ENCODE measurements around the gene PPARD.
"Not testable (repeated sequence)": the region's sequence is repeated elsewhere in the genome, so short reads cannot be mapped to it uniquely, and the experiment has no call there.

Gene PPARD

DNA sequence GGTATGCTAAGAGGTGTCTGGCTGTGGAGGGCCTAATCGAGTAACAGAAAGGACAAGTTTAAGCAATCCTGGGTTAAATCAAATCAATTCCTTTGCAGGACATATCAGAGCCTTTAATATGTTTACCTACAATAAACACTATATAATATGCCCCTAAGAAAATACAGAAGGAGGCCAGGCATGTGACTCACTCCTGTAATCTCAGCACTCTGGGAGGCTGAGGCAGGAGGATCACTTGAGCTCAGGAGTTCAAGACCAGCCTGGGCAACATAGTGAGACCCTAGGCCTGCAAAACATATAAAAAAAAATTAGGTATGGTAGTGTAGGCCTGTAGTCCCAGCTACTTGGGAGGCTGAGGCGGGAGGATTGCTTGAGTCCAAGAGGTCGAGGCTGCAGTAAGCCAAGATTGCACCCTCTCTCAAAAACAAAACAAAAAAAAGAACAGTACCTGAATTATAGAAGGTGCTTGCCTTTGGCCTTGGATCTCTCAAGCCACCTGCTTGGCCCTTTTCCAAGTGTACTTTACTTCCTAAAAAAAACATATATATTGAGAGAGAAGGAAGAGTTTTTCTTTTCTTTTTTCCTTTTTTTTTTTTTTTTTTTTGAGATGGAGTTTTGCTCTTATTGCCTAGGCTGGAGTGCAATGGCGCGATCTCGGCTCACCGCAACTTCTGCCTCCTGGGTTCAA, 96.2 kb downstream of the PPARD start:
- DNase-seq (ENCODE audit: low read depth) = not testable (repeated sequence)

GRCh38 chr6:35439308-35439707, 97.0 kb downstream of the PPARD start:
- DNase-seq (ENCODE audit: low read depth) = no peak

- DNase-seq (ENCODE audit: low read depth) = no peak
These were observed 98.8 kb downstream of the PPARD start for GRCh38 chr6:35441205-35441604.

- no peak for DNase-seq (ENCODE audit: low read depth)
These were observed 99.3 kb downstream of the PPARD start for GRCh38 chr6:35441642-35442041.

DNA sequence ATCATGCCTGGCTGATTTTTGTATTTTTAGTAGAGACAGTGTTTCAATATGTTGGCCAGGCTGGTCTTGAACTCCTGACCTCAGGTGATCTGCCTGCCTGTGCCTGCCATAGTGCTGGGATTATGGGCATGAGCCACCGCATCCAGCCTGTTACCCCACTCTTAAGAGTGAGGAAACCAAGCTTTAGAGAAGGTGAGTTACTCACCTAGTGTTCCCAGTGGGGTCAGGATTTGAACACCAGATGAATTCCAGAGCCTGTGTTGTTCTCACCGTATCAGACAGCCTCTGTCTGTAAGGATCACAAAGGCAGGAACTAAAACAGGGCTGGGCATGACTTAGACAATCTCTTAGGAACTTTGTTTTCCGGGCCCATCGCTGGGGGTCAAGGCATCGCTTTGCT, 100.3 kb downstream of the PPARD start:
- DNase-seq (ENCODE audit: low read depth) = no peak

GRCh38 chr6:35443341-35444030, 101.1 kb downstream of the PPARD start:
- DNase-seq (ENCODE audit: low read depth) = no peak

DNA sequence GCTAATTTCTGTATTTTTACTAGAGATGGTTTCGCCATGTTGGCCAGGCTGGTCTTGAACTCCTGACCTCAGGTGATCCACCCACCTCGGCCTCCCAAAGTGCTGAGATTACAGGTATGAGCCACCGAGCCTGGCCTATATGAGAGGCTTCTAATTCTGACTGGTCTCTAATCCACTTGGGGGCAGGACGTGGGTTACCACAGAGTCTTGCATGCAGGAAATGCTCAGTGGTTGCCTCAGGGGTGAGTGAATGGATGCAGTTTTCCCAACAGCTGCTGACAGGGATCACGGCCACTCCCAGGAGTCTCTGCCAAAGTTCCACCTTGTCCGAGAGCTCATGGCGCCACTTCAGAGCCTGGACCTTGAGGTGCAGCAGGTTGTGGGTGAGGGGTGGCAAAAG, 103.3 kb downstream of the PPARD start:
- no peak for DNase-seq (ENCODE audit: low read depth)

GRCh38 chr6:35448191-35448590, 105.8 kb downstream of the PPARD start:
- no peak for DNase-seq (ENCODE audit: low read depth)

- DNase-seq (ENCODE audit: low read depth) = peak; percentile 61
These were observed 107.0 kb downstream of the PPARD start for GRCh38 chr6:35449287-35449881.

DNA sequence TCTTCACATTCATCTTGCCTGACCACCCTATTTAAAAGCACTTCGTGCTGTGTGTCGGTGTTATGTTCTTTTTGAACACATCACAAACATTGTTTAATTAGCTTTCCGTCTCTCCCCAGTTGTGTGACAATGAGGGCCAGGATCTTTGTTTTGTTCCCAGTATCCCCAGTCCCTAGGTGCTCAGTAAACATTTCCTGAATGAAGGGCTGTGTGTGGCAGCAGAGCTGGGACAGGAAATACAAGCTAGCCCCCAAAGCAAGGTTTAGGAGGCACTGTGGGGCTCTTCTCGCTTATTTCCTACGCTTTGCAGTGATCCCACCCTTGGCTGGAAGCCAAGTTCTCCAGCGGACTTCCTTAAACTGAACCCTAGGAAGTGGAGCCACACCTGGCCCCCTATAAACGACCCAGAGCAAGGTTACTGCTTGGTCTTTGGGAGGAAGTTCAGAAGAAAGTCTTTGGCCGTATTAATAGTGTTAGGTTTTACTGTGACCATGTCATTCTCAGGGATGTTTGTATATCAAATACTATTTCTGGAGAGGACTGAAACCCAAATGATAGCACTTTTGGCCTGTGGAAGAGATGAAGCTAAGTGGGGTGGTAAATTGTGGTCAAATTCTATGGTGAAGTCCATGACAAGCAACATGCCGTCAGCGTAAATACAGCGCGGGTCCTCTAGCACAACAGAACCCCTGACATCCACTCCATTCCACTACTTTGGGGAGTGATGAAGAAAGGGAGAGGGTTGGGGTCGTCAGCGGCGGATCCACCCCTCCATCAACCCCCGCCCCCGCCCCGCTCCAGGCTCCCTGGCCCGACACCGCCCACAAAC, 109.2 kb downstream of the PPARD start:
- DNase-seq (ENCODE audit: low read depth) = no peak

GRCh38 chr6:35452183-35453090, 110.1 kb downstream of the PPARD start, which contains the start of gene FANCE:
Gene FANCE (plus strand): TSS chr6:35452338. CDS start chr6:35452546, 208 bp downstream.
- DNase-seq (ENCODE audit: low read depth) = peak; percentile 81

DNA sequence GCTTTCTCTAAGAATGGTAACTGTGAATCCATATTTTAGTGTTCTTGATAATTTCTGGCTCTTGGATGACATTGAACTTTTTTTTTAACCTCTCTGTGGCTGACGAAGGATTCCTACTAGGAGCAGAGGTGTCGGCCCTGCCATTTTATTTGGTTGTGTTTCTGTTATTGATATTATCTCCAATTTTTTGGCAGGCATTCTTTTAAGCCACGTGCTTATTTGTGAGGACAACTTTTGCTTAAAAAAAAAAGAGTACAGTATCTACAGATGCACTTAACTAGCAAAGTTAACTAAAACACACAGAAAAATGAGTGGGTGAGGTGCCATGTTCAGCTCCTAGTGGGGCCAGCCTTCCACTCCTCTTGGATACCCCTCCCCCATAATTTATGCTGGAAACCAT, 110.9 kb downstream of the PPARD start:
- no peak for DNase-seq (ENCODE audit: low read depth)

GRCh38 chr6:35454391-35455110, 112.2 kb downstream of the PPARD start:
- no peak for DNase-seq (ENCODE audit: low read depth)

GRCh38 chr6:35457907-35458306, 115.5 kb downstream of the PPARD start:
- no peak for DNase-seq (ENCODE audit: low read depth)

GRCh38 chr6:35461270-35461669, 118.9 kb downstream of the PPARD start:
- no peak for DNase-seq (ENCODE audit: low read depth)

DNA sequence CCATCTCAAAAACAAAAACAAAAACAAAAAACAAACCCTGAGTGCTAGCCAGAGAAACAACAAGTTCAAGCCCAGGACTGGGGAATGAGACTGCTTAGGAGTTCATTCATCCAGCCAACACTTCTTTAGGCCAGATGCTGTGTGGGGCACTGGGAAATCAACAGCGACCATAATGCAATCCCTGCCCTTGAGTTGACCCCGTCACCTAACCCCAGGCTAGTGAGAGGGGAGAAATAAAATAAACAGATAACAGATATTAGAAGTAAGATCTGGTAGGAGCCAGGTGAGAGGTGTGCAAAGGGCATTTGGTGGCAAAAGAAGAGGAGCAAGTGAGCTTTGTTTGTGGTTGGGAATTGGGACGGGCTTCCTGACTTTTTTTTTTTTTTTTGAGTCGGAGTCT, 120.9 kb downstream of the PPARD start:
- DNase-seq (ENCODE audit: low read depth) = no peak

DNA sequence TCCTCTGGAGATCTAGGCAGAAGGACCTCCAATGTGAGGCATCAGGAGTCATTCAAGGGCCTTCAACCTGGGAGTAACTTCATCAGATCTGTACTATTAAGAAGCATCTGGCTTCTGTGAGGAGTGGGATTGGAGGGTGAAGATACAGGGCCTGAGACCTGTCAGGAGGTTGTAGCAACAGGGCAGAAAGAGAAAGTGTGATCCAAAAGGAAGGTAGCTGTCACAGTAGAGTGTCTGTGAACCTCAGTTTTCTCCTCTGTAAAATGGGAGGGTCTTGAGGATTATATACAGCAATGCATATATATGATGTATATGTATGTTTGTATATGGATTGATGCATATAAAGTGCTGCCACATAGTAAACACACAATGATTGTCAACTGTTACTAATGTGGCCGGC, 123.3 kb downstream of the PPARD start:
- no peak for DNase-seq (ENCODE audit: low read depth)

DNA sequence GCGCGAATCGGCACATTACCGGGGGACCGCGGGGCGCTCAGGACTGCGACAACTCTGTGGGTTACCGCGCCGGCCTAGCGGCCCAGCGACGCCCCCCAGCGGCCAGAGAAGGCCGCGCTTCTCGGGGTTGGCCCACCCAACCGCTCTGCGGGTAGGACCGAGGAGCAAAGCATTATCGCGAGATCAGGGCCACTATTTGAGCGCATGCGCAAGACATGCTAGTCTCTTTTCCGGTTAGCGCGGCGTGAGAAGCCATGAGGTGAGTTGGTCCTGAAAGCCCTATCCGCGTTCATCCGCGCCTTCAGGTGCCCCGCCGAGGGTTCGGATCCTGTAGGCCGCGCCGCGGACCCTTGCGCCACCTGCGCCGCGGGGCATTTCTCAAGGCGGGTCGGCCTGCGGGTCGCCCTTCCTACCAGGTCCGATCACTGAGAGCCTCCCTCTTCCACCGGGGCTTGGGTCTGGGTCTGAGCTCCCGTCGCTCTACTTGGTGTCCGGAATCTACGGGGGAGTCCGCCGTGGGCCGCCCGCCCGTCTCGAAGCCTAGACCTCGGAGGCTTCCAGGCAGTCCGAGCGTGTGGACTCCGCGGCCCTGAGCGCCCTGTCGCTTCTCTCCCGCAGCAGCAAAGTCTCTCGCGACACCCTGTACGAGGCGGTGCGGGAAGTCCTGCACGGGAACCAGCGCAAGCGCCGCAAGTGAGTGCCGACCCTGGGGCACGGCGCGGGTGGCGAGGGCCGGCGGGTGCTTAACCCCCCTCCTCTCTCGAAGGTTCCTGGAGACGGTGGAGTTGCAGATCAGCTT, 126.0 kb downstream of the PPARD start, which contains the start of gene RPL10A:
RPL10A (plus strand) TSS at position 221 of the 799 bp plus-strand sequence; CDS start at position 255, 34 bp downstream.
- DNase-seq (ENCODE audit: low read depth) = peak; percentile 92

DNA sequence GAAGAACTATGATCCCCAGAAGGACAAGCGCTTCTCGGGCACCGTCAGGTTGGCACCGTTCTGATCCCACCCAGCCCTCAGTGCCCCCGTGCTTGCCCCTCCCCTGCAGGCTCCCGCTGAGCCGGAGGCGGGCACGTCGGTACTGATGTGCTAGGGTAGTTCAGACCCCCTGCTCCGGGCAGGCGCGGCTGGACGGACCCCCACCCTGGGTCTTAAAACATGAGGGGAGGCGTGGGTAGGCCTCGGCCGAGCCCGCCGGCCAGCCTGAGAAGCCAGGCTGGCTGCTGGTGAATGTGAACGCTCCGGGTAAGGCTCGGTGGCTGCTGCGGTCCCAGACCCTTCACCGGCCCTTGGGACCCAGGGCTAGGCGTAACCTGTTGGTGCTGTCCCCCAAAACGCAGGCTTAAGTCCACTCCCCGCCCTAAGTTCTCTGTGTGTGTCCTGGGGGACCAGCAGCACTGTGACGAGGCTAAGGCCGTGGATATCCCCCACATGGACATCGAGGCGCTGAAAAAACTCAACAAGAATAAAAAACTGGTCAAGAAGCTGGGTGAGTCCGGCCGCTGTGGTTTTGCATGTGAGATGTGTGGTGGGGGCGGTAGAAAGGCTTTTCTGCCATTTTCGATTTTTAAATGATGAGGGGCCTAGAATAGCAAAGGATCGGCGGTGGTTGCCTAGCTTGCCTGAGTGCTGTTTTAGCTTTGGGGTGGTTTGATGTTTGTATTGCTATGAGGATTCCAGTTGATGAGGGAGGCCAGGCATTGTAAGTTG, 126.8 kb downstream of the PPARD start:
- no peak for DNase-seq (ENCODE audit: low read depth)
